Osteocyte (in vitro differentiated cells): ENCODE measurements around the gene CALCR. TPM values are rescaled to one million over a fixed set of nuclear protein-coding genes. Genes with fewer than 3 reads are reported as not detected.

ENCODE experiments used
- DNase-seq: peaks from one replicate; pipeline ENCODE4 v3.0.0; 2021; ENCODE audit warnings: mixed read lengths; ENCODE audit not compliant: unreplicated experiment; ENCODE audit errors: extremely low spot score
- H3K27ac Mint-ChIP-seq: one replicate; pipeline ENCODE4 v1.8.0; 2021; ENCODE audit warnings: mild to moderate bottlenecking, mixed read lengths; ENCODE audit not compliant: unreplicated experiment
- H3K27me3 Mint-ChIP-seq: one replicate; pipeline ENCODE4 v1.8.0; 2021; ENCODE audit warnings: mixed read lengths; ENCODE audit not compliant: unreplicated experiment
- H3K36me3 Mint-ChIP-seq: one replicate; pipeline ENCODE4 v1.8.0; 2021; ENCODE audit warnings: mixed read lengths; ENCODE audit not compliant: unreplicated experiment
- H3K4me1 Mint-ChIP-seq: one replicate; pipeline ENCODE4 v1.8.0; 2021; ENCODE audit warnings: mixed read lengths; ENCODE audit not compliant: unreplicated experiment
- H3K4me3 Mint-ChIP-seq: one replicate; pipeline ENCODE4 v1.8.0; 2021; ENCODE audit warnings: mild to moderate bottlenecking, moderate library complexity, mixed read lengths; ENCODE audit not compliant: unreplicated experiment
- H3K9me3 Mint-ChIP-seq: one replicate; pipeline ENCODE4 v1.8.0; 2021; ENCODE audit warnings: mixed read lengths; ENCODE audit not compliant: unreplicated experiment
- CTCF ChIP-seq: fragments of 200-600 bp; sonication (generic); IDR thresholded peaks from 2 replicates; pipeline ENCODE4 v1.5.0; 2021; ENCODE audit warnings: antibody characterized with exemption, mild to moderate bottlenecking, moderate library complexity
- total RNA-seq: library from RNA; stranded (reverse); gene quantifications from 2 replicates; pipeline ENCODE4 v1.2.1, GENCODE V29; 2021

The CALCR gene
- total RNA-seq, 1 donor from 2014 or later = not detected

GRCh38 chr7:93566876-93567275, 7.6 kb downstream of the CALCR start:
- no peak for TF ChIP-seq CTCF
- H3K27ac Mint-ChIP-seq = no peak overlapping the region
- H3K27me3 Mint-ChIP-seq = peaks cover 58% of the 10 kb centered on the region

GRCh38 chr7:93563584-93563983, 10.9 kb downstream of the CALCR start:
- Mint-ChIP-seq H3K27me3 (peaks cover 60% of the 10 kb centered on the region), H3K9me3 (no peaks in the 10 kb centered on the region), H3K4me3 (no peak overlapping the region), H3K4me1 (no peaks in the 10 kb centered on the region), H3K36me3 (no peaks in the 10 kb centered on the region), H3K27ac (no peak overlapping the region)
- TF ChIP-seq CTCF = no peak
- DNase-seq = no peak

More at GRCh38 chr7:93566876-93567275, 7.6 kb downstream of the CALCR start:
- Mint-ChIP-seq H3K4me3 (no peak overlapping the region), H3K4me1 (no peaks in the 10 kb centered on the region), H3K36me3 (no peaks in the 10 kb centered on the region), H3K9me3 (no peaks in the 10 kb centered on the region)
- DNase-seq = no peak

- H3K4me1 Mint-ChIP-seq = no peaks in the 10 kb centered on the region
- no peaks in the 10 kb centered on the region for H3K9me3 Mint-ChIP-seq
- H3K4me3 Mint-ChIP-seq = no peak overlapping the region
- no peak overlapping the region for H3K27ac Mint-ChIP-seq
- H3K36me3 Mint-ChIP-seq = no peaks in the 10 kb centered on the region
- peaks cover 55% of the 10 kb centered on the region for H3K27me3 Mint-ChIP-seq
- no peak for TF ChIP-seq CTCF
- DNase-seq = no peak
These were observed 11.6 kb downstream of the CALCR start for GRCh38 chr7:93562936-93563335.

- no peak overlapping the region for H3K4me3 Mint-ChIP-seq
- no peaks in the 10 kb centered on the region for H3K4me1 Mint-ChIP-seq
- TF ChIP-seq CTCF = no peak
- DNase-seq = no peak
- H3K27me3 Mint-ChIP-seq = peaks cover 57% of the 10 kb centered on the region
- H3K27ac Mint-ChIP-seq = no peak overlapping the region
- no peaks in the 10 kb centered on the region for H3K36me3 Mint-ChIP-seq
- H3K9me3 Mint-ChIP-seq = no peaks in the 10 kb centered on the region
These were observed 12.4 kb downstream of the CALCR start for GRCh38 chr7:93562106-93562505.

- Mint-ChIP-seq H3K27me3 (peaks cover 57% of the 10 kb centered on the region), H3K27ac (no peak overlapping the region), H3K36me3 (no peaks in the 10 kb centered on the region), H3K4me1 (no peaks in the 10 kb centered on the region), H3K9me3 (no peaks in the 10 kb centered on the region), H3K4me3 (no peak overlapping the region)
- no peak for DNase-seq
- no peak for TF ChIP-seq CTCF
These were observed 14.7 kb downstream of the CALCR start for GRCh38 chr7:93559639-93560491.
